HG02642 (cell line): ENCODE results near the gene HRH1.
"Not testable (repeated sequence)": the region's sequence is repeated elsewhere in the genome, so short reads cannot be mapped to it uniquely, and the experiment has no call there.

Experiments
- ATAC-seq: cut with Tn5 transposase; IDR thresholded peaks from one replicate; pipeline ENCODE4 v1.9.1; 2021; ENCODE audit warnings: mild to moderate bottlenecking; ENCODE audit not compliant: unreplicated experiment, poor library complexity

The HRH1 gene

GRCh38 chr3:11154036-11154952, at the start of gene HRH1:
Gene HRH1 (plus strand): TSS chr3:11154493. CDS start chr3:11259038, 104,545 bp downstream.
- ATAC-seq = no peak

DNA sequence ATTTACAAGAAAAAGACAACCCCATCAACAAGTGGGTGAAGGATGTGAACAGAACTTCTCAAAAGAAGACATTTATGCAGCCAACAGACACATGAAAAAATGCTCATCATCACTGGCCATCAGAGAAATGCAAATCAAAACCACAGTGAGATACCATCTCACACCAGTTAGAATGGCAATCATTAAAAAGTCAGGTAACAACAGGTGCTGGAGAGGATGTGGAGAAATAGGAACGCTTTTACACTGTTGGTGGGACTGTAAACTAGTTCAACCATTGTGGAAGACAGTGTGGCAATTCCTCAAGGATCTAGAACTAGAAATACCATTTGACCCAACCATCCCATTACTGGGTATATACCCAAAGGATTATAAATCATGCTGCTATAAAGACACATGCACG, 41.0 kb upstream of the HRH1 start:
- ATAC-seq = not testable (repeated sequence)

DNA sequence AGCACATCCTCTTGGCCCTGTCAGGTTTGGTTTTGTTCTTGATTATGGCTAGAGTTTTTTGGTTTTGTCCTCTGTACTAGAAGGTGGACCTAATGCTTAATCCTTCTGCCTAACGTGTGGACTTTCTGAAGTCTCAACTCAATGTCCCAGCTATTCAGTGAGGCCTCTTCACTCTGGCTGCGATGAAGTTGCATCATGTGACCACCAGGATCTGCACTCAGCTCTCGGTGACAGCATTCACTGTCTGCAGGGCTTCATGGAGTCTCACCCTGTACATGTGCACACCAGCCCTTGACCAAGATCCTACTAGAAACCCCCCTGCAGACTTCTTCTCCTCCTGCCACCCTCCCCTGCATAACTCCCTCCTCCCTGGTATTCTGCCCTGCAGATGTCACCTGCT, 38.7 kb upstream of the HRH1 start:
- ATAC-seq = no peak

DNA sequence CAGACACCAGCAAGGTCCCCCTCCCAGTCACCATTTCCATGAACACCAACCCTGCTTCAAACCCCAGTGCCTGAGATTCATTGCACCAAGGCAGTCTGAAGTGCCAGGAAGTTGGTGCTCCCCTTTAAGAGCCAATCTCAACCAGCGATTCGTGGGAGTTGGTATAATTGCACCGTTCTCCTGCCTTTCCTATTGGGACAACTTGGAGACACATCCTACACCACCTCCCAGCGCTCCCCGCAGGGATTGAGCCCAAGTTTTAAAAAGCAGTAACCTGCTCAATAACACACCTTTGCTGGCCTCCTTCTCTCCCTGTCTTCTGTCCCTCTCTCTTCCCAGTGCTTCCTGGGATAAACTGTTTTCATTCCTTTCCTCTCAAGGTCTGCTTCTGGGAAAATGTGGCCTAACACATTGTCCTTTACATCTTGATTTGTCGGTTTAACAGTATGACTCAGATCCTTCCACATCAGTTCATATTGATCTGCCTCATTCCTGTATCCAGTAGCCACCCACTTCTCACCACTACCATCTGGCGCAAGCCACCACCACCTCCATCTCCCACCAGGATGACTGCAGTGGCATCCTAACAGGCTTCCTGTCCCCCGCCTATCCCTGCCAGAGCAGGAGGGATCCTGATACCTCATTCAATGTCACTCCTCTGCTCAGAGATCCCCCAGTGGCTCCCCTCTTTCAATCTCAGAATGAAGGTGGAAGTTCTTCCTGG, 37.8 kb upstream of the HRH1 start:
- no peak for ATAC-seq

- ATAC-seq = no peak
These were observed 36.7 kb upstream of the HRH1 start for GRCh38 chr3:11117591-11117990.

- ATAC-seq = no peak
These were observed 36.1 kb upstream of the HRH1 start for GRCh38 chr3:11118181-11118682.

- no peak for ATAC-seq
These were observed 34.0 kb upstream of the HRH1 start for GRCh38 chr3:11120091-11120805.

GRCh38 chr3:11126653-11127052, 27.6 kb upstream of the HRH1 start:
- ATAC-seq = no peak

- ATAC-seq = no peak
These were observed 25.3 kb upstream of the HRH1 start for GRCh38 chr3:11128682-11129632.

- ATAC-seq = no peak
These were observed 23.9 kb upstream of the HRH1 start for GRCh38 chr3:11130385-11130784.

DNA sequence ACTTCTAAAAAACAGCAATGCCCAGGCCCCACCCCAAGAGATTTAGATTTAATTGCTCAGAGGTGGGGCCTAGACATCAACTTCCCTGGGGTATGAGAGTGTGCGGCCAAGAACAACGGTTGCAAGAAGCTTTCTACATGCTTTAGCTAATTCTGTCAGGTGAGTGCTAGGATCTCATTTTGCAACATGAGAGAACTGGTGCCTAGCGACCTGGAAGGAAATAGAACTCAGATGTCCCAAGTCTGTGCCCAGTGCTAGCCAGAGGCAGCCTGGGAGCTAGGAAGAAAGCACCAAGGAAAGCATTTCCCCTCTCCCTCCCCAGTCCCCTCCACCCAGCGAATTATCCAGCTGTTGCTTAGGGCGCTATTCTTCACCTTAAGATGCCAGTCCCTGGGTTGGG, 22.9 kb upstream of the HRH1 start:
- no peak for ATAC-seq

DNA sequence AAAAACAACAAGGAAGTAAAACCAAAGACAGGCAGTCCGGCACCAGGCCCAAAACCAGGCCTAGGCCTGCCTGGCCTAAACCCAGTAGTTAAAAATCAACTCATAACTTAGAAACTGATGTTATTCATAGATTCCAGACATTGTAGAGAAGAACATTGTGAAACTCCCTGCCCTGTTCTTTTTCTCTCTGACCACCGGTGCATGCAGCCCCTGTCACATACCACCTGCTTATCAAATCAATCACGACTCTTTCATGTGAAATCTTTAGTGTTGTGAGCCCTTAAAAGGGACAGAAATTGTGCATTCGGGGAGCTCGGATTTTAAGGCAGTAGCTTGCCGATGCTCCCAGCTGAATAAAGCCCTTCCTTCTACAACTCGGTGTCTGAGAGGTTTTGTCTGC, 22.4 kb upstream of the HRH1 start:
- ATAC-seq = not testable (repeated sequence)

DNA sequence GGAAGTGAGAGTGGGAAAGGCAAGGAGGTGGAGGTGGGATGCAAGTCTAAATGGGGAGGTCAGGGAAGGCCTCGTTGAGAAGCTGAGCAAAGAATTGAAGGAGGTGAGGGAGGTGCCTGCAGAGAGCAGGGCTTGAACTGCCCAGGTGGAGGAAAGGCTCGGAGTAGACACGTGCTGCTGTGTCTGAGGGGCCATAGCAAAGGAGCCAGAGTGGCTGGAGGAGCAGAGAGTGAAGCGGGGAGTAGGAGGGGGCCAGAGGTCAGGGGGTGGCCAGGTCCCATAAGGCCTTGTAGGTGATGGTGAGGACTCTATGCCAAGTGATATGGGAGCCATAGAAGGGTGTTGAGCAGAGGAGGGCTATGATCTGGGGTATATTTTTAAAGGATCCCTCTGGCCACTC, 21.4 kb upstream of the HRH1 start:
- ATAC-seq = no peak

DNA sequence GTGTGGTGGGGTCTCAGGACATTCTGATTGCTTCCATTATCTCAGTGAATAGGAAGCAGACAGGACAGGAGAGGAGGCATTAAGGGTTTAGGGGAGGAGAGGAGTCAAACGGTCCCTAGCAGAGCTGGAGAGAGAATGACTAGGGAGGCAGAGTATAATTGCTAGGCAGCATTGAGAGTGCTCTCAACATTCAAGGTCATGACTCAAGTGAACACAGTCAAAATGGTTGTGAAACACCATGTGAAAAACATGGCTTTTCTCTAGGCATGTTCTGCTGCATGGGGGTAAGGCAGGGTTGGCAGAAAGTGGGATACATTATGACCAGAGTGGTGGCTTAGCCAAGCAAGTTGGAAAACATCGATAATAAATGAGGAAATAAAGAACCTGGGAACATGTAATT, 19.5 kb upstream of the HRH1 start:
- no peak for ATAC-seq

GRCh38 chr3:11136116-11136515, 18.2 kb upstream of the HRH1 start:
- no peak for ATAC-seq

DNA sequence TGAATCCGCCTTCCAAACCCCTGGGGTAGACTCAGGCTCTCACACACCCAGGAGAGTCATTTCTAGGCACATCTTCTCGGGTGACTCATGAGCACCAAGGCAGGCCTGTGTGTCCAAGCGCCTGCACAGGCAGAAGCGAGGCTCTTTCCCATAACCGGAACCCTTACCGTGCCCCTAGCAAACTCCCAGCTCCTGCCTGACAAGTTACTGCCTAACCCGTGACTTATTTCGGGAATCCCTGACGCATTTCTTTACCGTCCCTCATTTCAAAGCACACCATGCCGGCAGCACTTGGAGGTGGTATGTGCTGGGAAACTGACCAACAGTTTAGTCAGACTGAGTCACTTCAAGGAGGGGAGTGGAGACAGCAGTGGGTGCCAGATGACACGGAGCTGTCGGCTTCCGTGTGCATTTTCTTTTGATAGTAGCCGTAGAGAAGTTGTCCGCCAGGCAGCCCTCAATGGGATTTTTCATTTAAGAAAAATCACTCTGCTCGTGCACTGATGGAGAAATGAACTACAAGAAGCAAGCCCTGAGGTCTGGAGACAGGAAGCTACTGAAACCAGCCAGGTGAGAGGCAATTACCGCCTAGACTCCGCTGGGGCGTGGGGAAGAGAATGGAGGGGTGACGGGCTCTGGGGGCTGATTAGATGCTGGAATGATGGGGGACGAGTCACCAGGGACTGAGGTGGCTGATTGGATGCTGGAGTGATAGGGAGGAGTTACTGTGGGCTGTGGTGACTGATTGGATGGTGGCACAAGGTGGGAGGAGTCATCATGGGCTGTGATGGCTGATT, 17.3 kb upstream of the HRH1 start:
- no peak for ATAC-seq

- no peak for ATAC-seq
These were observed 16.7 kb upstream of the HRH1 start for GRCh38 chr3:11137627-11137959.

DNA sequence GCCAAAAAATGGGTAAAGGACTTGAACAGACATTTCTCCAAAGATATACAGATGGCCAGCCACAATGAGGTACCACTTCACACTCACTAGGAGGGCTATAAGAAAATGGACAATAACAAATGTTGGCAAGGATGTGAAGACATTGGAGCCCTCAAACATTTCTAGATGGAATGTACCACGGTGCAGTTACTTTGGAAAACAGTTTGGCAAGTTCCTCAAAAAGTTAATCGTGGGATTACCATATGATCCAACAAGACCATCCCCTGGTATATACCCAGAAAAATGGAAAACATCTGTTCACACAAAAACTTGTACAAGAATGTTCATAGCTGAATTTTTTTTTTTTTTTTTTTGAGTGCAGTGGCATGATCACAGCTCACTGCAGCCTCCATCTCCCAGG, 15.9 kb upstream of the HRH1 start:
- no peak for ATAC-seq
